GM18502 (cell line): ENCODE data around the gene R3HDM4.

Source experiments
- ATAC-seq: cut with Tn5 transposase; IDR thresholded peaks from one replicate; pipeline ENCODE4 v1.9.1; 2021; ENCODE audit warnings: mild to moderate bottlenecking; ENCODE audit not compliant: unreplicated experiment, poor library complexity

The R3HDM4 gene

DNA sequence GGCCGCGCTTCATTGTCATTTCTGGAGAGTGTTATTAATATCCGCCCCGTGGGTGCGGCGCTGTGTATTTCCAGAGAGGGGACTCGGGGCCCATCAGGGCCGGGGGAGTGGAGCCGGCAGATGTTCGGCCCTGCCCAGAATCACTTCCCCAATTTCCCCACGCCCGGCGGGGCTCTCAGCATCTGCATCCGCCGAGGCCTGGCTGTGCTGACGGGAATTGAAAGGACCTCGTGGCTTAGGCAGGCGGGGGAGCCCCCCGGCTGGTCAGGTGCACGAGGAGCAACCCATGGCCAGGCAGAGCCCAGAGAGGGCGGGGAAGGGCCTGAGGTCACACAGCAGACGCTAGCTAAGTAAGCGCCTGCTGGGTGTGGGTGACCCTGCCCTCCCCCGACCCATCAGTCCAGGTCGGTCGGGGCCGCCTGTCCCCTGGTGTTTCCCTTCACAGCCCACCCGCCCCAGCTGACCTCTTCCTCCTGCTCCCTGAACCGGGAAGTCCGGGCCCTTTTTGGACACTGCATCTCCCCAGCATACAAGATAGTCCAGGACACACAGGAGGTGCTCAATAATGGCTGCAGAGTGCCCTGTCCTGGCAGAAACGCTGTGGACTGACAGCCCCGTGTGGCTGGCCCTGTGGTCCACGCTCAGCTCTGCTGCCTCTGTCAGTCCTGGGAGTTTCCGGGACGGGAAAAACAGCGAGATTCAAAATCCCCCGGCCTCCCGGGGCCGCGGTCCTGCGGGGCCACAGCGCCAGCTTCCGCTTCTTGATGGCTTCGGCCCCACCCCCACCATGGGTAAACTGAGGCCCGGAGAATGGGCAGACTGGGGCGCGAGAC is 34.9 kb upstream of the R3HDM4 start:
- ATAC-seq: peak; percentile 61

DNA sequence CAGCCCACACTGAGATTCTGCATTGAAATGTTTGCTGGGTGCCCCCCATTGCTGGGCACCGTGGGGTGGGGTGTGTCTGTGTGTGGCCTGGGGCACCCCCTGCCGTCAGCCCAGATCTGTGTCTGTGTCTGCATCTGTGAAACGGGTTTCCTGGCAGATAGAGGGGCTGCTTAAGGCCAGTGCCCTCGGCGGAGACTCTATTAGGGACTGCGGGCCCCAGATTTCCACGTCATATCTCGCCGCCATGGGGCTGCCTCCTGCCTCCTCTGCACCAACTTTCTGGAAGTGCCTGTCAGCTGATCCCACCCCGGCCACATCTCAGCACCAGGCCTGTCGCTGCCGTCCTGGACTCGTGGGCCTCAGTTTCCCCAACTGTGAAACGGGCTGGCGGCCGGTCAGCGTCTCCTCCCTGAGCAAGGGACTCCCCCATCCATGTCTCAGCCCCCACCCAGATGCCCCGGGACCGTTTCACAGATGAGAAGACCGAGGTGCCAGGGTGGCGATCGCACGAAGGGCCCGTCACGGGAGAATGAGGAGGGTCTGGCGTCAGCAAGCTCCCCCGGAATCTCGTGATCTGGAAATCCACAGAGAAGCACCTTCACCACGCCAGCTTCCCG is 34.2 kb upstream of the R3HDM4 start:
- peak; percentile 9 for ATAC-seq

DNA sequence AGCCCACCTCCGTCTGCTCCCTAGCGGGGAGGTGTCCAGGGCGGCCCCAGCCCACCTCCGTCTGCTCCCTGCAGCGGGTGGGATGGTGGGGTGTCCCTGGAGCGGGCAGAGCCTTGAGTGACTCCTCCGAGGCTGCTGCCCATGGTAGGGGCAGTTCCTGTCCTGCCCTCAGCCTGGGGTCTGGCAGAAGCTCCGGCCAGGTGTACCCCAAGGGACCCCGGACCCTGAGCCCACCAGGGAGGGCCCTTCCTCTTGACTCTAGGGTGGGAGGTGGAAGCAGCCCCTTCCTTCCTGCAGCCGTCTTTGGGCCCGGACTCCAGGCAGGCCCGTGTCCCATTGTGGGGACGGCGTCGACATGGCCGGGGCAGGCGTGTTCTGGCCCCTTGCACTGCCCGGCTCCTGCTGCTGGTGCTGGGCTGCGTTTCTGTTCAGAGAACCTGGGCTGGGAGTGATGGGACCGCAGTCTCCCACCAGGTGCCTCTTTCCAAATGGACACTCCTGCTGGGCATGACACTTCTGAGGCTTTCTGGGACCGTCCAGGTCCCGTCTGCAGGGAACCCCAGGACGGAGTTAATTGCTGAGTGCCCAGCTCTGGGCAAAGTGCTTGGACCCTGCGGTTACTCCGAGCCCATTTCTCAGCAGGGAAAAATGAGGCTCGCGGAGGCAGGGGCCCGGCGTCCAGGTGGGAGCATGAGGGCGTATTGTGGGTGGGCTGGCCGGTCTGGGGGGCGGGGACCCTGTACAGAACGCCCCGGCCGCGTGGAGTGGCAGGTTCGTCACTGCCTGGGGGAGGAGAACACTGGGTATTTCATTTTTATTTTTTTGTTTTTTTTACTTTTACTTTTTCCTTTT is 32.6 kb upstream of the R3HDM4 start:
- ATAC-seq: no peak

DNA sequence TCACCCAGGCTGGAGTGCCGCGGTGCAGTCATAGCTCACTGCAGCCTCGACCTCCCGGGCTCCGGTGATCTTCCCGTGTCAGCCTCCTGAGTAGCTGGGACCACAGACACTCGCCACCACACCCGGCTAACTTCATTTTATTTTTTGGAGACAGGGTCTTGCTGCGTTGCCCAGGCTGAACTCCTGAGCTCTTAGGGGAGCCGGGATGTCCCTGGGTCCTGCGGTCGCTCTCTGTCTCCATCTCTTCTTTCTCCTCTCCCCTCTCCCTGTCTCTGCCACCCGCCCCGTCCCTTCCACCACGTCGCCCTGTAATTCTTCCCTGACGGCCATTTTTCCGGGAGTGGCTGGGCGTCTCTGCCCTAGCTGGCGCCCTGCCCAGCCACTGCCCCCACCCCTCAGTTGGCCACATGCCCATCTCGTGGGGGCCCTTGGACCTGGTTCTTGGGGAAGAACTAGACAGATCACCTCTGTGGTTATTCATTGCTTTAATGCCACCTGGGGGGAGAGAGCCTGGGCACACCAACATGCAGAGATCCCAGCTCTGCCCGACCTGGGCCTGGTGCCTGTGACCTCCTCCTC is 31.7 kb upstream of the R3HDM4 start:
- ATAC-seq: no peak

DNA sequence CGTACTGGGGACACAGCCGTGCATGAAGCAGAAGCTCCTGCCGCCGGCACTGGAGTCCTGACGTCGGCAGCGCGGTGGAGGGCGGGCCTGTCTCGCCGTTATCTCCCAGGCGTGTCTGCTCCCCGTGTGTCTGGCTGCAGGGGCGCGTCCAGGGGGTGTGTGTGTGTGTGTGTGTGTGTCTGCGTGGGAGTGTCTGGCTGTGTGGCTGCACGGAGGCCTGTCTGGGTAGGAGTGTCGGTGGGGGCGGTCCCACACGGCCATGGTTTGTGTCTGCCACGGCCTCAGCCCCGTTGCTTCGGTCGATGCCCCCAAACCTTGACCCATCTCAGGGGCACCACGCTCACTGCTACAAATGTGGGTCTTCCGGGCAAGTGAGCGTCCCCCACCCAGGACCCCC is 31.1 kb upstream of the R3HDM4 start:
- ATAC-seq: no peak

- no peak for ATAC-seq
Measured at GRCh38 chr19:943551-944170, 30.6 kb upstream of the R3HDM4 start.

DNA sequence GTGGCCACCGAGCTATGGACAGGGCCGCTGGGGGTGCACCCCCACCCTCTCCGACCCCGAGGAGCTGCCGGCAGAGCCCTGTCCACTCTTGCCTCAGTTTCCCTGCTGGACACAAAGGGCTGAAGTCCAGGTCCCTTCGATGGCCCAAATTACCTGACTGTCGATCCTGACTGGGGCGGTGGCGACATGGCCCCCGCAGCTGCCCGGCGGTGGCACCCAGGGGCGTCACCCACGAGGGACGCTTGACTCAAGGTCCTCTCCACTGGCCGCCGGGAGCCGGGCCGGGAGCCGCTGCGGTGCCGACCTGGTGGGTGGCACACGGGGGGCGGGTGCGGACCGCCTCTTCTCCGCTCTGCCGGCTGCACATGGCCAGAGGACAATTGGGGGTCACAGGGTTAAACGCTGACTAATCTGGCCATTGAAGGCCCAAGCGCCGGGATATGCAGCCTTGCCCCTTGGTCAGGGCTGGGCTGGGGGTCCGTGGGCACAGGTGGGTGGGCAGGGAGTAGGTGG is 29.2 kb upstream of the R3HDM4 start:
- no peak for ATAC-seq

- no peak for ATAC-seq
Measured at GRCh38 chr19:941292-942132, 28.5 kb upstream of the R3HDM4 start.

DNA sequence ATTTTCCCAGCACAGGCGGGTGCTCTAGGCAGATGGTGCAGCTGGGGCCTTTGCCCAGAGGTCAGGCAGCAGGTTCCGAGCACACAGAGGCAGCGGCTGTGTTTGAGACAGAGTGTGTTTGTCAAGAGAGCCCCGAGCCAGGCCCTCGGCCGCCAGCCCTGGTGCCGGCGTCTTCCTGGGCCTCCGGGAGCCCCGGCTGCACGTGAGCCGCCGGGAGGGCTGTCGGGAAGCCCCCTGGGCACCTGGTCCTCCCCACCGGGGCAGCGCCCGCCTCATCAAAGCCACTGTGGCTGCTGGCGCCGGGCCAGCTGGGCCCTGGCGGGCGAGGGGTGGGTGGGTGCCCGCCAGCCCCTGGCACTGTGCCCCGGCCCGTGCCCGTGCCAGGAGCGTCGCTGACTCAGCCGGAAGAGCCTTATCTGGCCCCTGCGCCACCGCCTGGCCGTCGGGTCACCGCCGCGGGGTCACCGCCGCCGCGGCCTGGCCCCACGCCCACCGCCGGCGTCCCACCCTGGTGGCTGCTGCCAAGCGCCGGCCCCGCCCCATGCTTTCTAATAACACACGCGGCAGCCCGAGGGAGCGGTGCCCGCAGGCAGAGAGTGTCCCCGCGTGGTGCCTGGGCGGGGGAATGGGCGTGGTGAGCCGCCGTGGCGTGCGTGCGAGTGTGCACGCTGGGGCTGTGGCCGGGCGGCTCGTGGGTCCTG is 27.7 kb upstream of the R3HDM4 start:
- ATAC-seq: no peak

DNA sequence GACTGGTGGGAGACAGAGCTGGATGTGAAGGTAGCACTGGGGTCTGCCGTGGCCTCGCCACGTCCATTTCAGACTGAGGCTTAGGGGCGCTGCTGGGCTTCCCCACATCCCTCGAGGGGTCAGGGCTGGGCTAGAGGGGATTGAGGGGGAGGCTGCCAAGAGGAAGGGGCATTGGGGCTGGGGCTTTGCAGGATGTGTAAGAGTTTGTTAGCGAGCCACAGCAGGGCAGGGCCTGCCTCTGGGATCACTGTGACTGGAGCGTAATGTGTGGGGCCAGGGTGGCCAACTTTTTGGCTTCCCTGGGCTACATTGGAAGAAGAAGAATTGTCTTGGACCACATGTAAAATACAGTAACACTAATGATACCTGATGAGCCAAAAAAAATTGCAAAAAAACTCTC is 26.9 kb upstream of the R3HDM4 start:
- ATAC-seq: no peak

GRCh38 chr19:939439-939838 is 26.4 kb upstream of the R3HDM4 start:
- ATAC-seq: no peak

GRCh38 chr19:938233-938923 is 25.4 kb upstream of the R3HDM4 start:
- no peak for ATAC-seq

- no peak for ATAC-seq
Measured at GRCh38 chr19:937259-937694, 24.3 kb upstream of the R3HDM4 start.

DNA sequence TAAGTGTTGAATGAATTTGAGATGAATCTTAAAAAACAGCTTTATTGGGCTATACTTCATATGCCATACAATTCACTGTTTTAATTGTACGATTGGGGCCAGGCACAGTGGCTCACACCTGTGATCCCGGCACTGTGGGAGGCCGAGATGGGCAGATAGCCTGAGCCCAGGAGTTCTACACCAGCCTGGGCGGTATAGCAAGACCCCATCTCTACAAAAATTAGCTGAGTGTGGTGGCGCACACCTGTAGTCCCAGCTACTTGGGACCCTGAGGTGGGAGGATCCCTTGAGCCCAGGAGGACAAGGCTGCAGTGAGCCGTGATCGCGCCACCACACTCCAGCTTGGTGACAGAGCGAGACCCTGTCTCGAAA is 23.1 kb upstream of the R3HDM4 start:
- ATAC-seq: no peak

- no peak for ATAC-seq
Measured at GRCh38 chr19:934865-935479, 22.0 kb upstream of the R3HDM4 start.

DNA sequence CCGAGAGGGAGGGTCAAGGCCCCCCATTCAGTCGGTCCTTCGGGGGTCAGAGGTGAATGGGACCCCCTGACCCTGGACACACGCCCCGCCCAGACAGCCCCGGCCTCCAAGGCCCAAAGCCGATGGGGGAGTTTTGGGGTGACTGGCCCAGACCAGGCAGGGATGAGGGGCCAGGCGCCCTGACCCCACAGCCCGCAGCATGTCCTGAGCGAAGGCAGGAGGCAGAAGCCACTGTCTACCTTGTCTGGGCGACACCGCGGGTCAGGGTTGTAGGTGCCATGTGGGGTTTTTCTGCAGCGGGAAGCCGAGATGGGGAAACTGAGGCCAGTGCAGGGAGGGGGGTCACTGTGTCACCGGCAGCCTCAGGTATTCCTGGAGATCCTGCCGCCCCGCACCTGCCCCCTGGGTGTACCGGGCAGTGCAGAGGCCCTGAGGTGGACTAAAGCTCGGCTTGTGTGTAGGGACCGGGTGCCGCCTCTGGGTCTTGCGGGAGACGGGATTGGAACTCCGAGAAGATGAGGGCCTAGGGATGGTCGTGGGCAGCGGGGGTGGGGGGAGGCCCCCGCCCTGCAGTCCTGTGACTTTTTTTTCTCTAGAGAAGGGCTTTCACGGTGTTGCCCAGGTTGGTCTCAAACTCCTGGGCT is 21.3 kb upstream of the R3HDM4 start:
- ATAC-seq: no peak

- ATAC-seq: no peak
Measured at GRCh38 chr19:933553-933882, 20.5 kb upstream of the R3HDM4 start.
